CD4-positive, alpha-beta T cell treated with Interleukin-15 for 1 hour (primary cell): Measurements from ENCODE around the gene ASPRV1.
A peak's percentile ranks its signal among the peaks of the same experiment; 100 is the strongest.
"Not testable (repeated sequence)": the region's sequence is repeated elsewhere in the genome, so short reads cannot be mapped to it uniquely, and the experiment has no call there.

ENCODE experiments used
- DNase-seq: peaks from one replicate; pipeline ENCODE4 v3.0.0-alpha.2; 2020

Gene ASPRV1

GRCh38 chr2:69959425-69959824, 2.0 kb downstream of the ASPRV1 start:
- no peak for DNase-seq

- DNase-seq, result no peak
These were observed 3.0 kb downstream of the ASPRV1 start for GRCh38 chr2:69958480-69958879.

GRCh38 chr2:69957965-69958364, 3.5 kb downstream of the ASPRV1 start:
- DNase-seq, result no peak

GRCh38 chr2:69956475-69956979, 4.9 kb downstream of the ASPRV1 start:
- no peak for DNase-seq

GRCh38 chr2:69955029-69955428, 6.4 kb downstream of the ASPRV1 start:
- DNase-seq, result no peak

- no peak for DNase-seq
These were observed 7.3 kb downstream of the ASPRV1 start for GRCh38 chr2:69954084-69954483.

GRCh38 chr2:69952336-69953115, 8.9 kb downstream of the ASPRV1 start:
- no peak for DNase-seq

GRCh38 chr2:69950671-69951070, 10.8 kb downstream of the ASPRV1 start:
- DNase-seq, result not testable (repeated sequence)

GRCh38 chr2:69950241-69950640, 11.2 kb downstream of the ASPRV1 start:
- no peak for DNase-seq

GRCh38 chr2:69948963-69949645, 12.3 kb downstream of the ASPRV1 start:
- no peak for DNase-seq

GRCh38 chr2:69948032-69948962, 13.1 kb downstream of the ASPRV1 start:
- no peak for DNase-seq

- DNase-seq, result peak; percentile 53
These were observed 14.0 kb downstream of the ASPRV1 start for GRCh38 chr2:69947325-69947931.

- DNase-seq, result peak; percentile 60
These were observed 14.8 kb downstream of the ASPRV1 start for GRCh38 chr2:69946351-69947324.

- no peak for DNase-seq
These were observed 15.5 kb downstream of the ASPRV1 start for GRCh38 chr2:69945941-69946340.

- DNase-seq, result peak; percentile 68
These were observed 16.0 kb downstream of the ASPRV1 start for GRCh38 chr2:69945441-69945840.

- no peak for DNase-seq
These were observed 16.7 kb downstream of the ASPRV1 start for GRCh38 chr2:69944756-69945155.

- no peak for DNase-seq
These were observed 17.4 kb downstream of the ASPRV1 start for GRCh38 chr2:69943843-69944525.

- no peak for DNase-seq
These were observed 18.2 kb downstream of the ASPRV1 start for GRCh38 chr2:69943000-69943842.

GRCh38 chr2:69940691-69941090, 20.7 kb downstream of the ASPRV1 start:
- no peak for DNase-seq

- DNase-seq, result no peak
These were observed 21.7 kb downstream of the ASPRV1 start for GRCh38 chr2:69939722-69940121.
